SK-N-SH treated with all-trans-retinoic acid at 6 μM for 48 hours (cell line): Measurements from ENCODE around the gene TBR1.

Source experiments
- ARNTL ChIP-seq: fragments of 450-650 bp; formaldehyde crosslinking; IDR thresholded peaks from 2 replicates; pipeline ENCODE4 v1.5.0; 2020; ENCODE audit warnings: low read depth, mild to moderate bottlenecking, moderate library complexity, borderline replicate concordance
- ESRRG ChIP-seq: fragments of 250-450 bp; sonication (Bioruptor Pico); IDR thresholded peaks from 2 replicates; pipeline ENCODE4 v1.6.1; 2021; ENCODE audit warnings: mild to moderate bottlenecking
- GLIS3 ChIP-seq: fragments of 250-450 bp; sonication (Bioruptor Pico); IDR thresholded peaks from 2 replicates; pipeline ENCODE4 v1.5.0; 2020; ENCODE audit warnings: mild to moderate bottlenecking, moderate library complexity
- ZC3H10 ChIP-seq: fragments of 250-450 bp; sonication (Bioruptor Pico); IDR thresholded peaks from 2 replicates; pipeline ENCODE4 v1.5.1; 2021; ENCODE audit warnings: mild to moderate bottlenecking, moderate library complexity
- TF ChIP-seq, protein P1 (sequence below): fragments of 250-450 bp; sonication (Bioruptor Pico); IDR thresholded peaks from 2 replicates; pipeline ENCODE4 v1.8.0; 2020; ENCODE audit warnings: mild to moderate bottlenecking, moderate library complexity, borderline replicate concordance

DNA sequence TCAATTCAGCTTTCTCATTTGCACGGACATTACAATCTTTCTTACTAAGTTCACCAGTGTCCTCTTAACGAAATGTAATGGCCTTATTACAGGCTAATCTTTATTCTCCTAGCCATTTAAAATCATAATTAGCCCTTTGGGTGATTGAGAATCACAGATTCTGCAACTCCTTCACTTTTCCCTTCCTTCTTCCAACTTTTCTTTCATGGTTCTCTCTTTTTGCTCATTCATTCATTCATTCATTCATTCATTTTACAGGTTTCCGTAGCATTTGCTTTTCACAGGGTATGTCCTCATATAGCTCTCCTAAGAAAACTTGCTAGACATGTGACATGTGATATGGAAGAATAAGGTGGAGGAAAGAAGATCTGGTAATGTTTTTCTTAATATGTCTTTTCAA, 16.0 kb downstream of the TBR1 start:
- TF ChIP-seq GLIS3 (no peak), ESRRG (CRISPR knock-in tag) (no peak), ARNTL (CRISPR knock-in tag) (no peak), ZC3H10 (CRISPR knock-in tag) (no peak)
- TF ChIP-seq, protein P1, sequence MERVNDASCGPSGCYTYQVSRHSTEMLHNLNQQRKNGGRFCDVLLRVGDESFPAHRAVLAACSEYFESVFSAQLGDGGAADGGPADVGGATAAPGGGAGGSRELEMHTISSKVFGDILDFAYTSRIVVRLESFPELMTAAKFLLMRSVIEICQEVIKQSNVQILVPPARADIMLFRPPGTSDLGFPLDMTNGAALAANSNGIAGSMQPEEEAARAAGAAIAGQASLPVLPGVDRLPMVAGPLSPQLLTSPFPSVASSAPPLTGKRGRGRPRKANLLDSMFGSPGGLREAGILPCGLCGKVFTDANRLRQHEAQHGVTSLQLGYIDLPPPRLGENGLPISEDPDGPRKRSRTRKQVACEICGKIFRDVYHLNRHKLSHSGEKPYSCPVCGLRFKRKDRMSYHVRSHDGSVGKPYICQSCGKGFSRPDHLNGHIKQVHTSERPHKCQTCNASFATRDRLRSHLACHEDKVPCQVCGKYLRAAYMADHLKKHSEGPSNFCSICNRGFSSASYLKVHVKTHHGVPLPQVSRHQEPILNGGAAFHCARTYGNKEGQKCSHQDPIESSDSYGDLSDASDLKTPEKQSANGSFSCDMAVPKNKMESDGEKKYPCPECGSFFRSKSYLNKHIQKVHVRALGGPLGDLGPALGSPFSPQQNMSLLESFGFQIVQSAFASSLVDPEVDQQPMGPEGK (CRISPR knock-in tag), result no peak
